Astrocyte of the hippocampus (primary cell): ENCODE results near the gene NDUFB3.

Experiments used
- DNase-seq: peaks from one replicate; pipeline ENCODE4 v3.0.0; 2011; ENCODE audit warnings: low read depth, low spot score

The NDUFB3 gene

GRCh38 chr2:201128033-201128432 lies 56.2 kb downstream of the NDUFB3 start:
- no peak for DNase-seq

GRCh38 chr2:201128933-201129505 lies 57.2 kb downstream of the NDUFB3 start:
- peak; percentile 82 for DNase-seq

- peak; percentile 71 for DNase-seq
Measured at GRCh38 chr2:201130524-201131186, 58.9 kb downstream of the NDUFB3 start.

- no peak for DNase-seq
Measured at GRCh38 chr2:201132518-201132917, 60.7 kb downstream of the NDUFB3 start.
